NT2/D1 (cell line): Measurements from ENCODE around the gene ISYNA1.

Experiments
- SUZ12 ChIP-seq: IDR thresholded peaks from 2 replicates; pipeline ENCODE4 v1.6.1; 2011; ENCODE audit not compliant: insufficient read length, insufficient read depth; ENCODE audit errors: extremely low read depth
- YY1 ChIP-seq: IDR thresholded peaks from 2 replicates; pipeline ENCODE4 v1.6.1; 2011; ENCODE audit not compliant: insufficient read length, insufficient read depth

DNA sequence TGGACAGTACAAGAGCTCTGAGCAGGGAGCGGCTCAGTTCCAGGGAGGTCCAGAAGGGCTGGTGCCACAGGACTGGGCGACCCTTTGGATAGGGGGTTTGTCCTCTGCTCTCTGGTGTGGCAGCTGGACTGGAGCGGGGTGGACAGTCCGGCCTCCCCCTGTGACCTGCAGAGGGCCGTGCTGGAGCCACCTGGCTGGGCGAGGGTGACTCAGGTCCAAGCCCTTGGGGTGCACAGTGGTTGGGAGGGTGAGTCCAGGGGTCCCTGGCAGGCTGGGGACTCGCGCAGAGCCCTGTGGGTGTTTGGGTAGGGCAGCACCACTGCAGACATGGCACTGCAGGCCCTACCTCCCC, 11.5 kb downstream of the ISYNA1 start:
- TF ChIP-seq YY1 (no peak), SUZ12 (no peak)
